Measurements from ENCODE around the gene FETUB.
"Not testable (repeated sequence)": the region's sequence is repeated elsewhere in the genome, so short reads cannot be mapped to it uniquely, and the experiment has no call there.

DNA sequence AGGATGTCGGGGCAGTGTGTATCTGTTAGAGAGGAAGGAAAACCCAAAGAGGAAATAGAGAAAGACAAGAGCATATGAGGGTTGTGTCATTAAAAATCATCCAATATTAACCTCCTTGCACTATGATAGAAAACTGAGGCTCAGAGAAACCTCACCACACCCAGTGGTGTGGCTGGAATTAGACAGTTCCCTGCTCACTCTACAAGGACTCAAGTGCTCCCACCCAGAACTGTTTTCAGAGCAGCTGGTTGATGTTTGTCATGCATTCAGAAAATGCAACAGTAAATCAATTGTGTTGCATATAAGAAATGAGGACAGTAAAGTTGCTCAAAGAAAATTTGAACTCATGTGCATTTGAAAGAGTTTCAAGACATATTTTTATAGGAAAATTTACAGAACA lies 50.1 kb downstream of the FETUB start:
- not testable (repeated sequence) for TF ChIP-seq CTCF (conservative IDR thresholded peaks at IDR 0.05; ENCODE audit: low read depth, low read length); EZH2 (IDR thresholded peaks at IDR 0.05; ENCODE audit: low read length, unreplicated experiment)

Data from PC-3 (cell line).